GM18526 (cell line): ENCODE measurements around the gene PDCD11.

Experiments
- POLR2A ChIP-seq: IDR thresholded peaks from 3 replicates; pipeline ENCODE4 v1.6.1; 2011; ENCODE audit not compliant: insufficient read length; ENCODE audit errors: extremely low read depth

PDCD11 gene

DNA sequence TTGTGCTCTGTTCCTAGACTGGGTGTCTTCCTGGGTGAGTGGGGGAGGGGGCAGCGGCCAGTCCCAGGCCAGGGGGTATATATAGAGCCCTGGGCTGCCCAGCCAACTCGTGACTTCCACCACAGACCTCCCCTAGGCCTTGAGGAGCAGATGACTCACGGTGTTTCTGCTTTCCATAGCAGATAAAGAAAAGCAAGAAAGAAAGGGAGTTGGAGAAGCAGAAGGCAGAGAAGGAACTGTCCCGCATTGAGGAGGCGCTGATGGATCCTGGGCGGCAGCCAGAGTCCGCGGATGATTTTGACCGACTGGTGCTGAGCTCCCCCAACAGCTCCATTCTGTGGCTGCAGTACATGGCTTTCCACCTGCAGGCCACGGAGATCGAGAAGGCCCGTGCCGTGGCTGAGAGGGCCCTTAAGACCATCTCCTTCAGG, 45.6 kb downstream of the PDCD11 start:
- no peak for TF ChIP-seq POLR2A

DNA sequence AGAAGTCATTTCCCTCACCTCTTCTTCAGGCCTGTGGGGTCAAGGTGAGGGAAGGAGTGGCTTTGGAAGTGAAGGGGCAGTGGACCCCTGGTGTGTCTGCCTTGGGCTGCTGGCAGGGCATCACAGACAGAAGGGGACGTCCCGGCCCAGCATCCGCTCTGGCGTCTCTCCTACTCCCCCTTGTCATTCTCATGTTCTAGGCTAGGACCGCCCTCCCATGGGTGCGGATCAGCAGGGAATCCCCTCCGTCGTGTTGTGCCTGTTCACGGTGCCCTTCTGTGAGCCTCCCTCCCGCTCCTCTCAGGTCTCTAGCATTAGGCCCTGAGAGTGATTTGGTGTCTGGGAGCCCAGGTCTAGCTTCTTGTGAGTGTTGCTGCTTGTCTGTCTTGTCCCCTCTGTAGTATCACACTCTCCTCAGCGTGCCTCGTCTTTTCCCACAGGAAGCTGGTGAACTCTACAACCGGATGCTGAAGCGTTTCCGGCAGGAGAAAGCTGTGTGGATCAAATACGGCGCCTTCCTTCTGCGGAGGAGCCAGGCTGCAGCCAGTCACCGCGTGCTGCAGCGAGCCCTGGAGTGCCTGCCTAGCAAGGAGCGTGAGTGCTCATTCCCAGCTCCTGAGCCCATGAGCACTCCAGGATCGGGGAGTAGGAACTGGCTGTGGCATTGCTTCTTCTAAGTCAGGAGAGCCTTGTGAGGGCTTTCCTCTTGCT, 47.2 kb downstream of the PDCD11 start:
- TF ChIP-seq POLR2A: no peak

GRCh38 chr10:103444478-103444877, 48.1 kb downstream of the PDCD11 start:
- TF ChIP-seq POLR2A: no peak

DNA sequence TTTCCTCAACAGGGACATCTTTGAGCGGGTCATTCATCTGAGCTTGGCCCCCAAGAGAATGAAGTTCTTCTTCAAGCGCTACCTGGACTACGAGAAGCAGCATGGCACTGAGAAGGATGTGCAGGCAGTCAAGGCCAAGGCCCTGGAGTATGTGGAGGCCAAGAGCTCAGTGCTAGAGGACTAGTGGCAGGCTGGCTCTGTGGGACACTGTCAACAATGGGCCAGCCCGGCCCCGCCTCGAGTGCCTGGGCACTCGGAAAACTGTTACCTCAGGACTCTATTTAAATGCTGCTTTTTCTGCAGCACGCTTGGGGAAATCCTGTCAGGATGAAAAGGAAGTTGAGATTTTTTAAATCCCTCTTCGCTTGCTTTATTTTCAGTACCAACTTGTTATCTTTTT, 48.9 kb downstream of the PDCD11 start:
- no peak for TF ChIP-seq POLR2A

DNA sequence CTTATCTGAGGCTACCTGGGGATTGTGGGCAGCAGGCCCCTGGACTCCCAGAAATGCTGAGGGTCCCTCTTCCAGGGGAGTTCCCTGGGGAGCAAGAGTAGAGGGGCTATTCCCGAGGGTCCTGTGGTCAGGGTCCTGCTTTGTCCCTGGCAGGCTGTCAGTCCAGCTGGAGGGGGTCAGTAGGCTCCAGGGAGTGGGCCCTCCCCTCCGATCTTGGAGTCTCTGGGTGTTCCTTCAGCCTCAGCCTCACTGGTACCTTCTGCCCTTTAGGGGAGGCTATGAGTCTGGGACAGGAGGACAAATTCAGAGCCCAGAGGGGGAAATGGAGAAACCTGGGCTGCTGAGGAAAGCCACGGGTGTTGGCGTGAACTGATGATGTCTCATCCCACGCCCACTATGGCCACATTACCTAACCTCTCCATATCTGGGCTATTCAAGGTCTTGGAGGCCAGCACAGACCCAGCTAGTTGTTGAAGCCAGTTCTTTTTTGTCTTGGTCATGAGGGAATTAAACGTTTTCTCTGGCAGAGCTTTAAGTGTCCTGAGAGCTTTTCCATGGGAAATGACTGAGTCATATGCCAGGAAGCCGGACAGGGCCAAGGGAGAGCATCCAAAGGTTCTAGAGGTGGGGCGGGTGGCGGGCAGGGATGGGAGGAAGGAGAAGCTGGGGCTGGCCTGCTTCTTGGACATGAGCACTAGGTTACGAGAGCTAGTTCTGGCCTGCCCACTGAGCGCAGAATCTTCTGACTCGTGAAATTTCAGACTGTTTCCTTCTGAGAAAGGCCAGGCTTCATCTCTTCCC, 49.5 kb downstream of the PDCD11 start:
- no peak for TF ChIP-seq POLR2A

- no peak for TF ChIP-seq POLR2A
These were observed 50.8 kb downstream of the PDCD11 start for GRCh38 chr10:103447187-103447586.

DNA sequence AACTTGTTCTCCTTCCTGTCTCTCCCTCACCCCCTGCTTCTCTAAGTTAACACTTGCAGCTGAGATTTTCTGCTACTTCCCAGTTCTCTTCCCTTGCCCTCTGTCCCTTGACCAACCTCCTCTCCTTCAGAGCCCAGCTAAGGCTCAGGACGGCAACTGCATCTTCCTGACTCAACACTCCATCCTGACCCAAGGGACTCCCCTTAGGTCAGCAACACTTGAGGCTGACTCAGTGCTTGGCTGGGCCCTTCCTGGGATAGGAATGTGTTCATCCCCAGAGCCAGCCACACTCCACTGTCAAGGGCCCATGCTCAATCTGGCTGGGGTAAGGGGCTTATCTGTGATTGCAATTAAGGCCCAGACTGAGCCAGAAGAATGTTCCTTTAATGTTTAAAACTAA, 52.3 kb downstream of the PDCD11 start:
- no peak for TF ChIP-seq POLR2A

DNA sequence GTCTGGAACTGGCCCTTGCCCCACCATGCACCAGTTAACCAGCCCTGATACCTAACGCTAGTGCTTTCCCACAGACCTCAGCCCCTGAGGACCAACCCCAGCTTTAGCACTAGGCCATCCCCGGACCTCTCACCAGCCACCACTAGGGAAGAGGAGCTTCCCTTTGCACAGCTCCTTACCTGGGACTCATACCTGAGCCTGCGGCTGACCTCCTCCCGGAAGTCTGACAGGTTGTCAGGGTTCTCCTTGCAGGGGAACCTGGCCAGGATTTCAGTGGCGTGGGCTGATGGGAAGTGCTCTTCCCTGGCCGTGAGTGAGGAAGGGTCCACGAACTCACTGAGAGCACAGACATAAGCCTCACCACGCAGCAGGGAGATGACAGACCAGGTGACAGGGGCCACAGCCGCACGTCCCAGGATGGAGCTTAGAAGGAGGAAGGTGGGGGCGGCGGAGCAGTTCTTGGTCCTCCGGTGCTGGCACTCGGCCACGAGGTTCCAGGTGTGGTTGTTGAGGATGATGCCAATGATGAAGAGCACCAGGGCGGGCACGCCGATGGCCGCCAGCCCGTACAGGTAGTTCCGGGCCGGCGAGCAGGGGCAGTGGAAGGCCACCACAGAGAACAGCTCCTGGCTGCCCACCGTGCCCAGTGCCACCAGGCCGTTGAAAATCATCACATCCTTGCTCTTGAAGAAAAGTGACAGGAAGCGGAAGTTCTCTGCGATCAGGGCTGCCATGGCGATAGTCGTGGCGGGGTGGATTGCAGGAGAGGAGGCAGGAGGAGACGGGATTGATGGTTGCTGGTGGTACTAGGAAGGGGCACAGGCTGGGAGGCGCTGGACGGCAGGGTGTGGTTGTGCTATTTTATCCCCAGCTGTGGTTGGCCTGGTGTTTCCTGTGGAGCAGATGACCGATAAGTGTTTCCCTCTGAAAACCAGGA, 53.0 kb downstream of the PDCD11 start:
- no peak for TF ChIP-seq POLR2A

- TF ChIP-seq POLR2A: no peak
These were observed 53.8 kb downstream of the PDCD11 start for GRCh38 chr10:103450201-103450695.

DNA sequence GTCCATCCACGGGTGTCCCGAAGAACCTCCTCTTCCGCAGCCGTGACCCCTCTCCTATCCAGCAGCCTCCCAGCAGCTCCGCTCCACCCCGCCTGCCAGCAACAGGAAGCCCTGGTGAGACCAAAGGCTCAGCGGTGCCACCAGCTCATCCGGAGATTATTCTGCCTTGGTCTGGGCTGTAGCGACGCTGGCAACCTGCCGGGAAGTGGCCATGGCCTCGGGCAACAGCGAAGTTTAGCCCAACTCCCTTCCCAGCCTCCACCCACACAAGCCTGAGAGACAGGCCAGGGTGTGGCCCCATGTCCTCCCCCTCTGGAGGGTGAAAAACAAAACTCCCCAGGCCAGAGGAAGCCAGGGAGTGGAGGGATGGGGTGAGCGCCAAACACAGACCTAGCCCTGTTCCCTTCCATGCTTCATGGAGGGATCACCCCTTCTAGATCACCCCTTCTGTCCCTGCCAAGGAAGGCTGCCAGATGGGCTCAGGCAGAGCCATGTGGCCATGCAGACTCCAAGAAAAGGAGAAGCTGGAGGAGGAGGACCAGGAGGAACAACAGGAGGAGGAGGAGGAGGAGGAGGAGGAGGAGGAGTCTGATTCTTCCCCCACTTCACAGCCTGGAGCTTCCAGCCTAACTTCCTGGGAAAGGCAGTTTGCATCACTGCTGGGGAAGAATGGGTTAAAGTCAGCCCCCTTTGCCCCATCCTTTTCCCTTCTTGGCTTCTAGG, 54.8 kb downstream of the PDCD11 start:
- no peak for TF ChIP-seq POLR2A

- TF ChIP-seq POLR2A: peak; percentile 46
These were observed 55.5 kb downstream of the PDCD11 start, which contains the start of gene CALHM2 for GRCh38 chr10:103451831-103452505. CALHM2 (minus strand) TSS chr10:103452370; CDS start chr10:103449941, 2,429 bp downstream.

DNA sequence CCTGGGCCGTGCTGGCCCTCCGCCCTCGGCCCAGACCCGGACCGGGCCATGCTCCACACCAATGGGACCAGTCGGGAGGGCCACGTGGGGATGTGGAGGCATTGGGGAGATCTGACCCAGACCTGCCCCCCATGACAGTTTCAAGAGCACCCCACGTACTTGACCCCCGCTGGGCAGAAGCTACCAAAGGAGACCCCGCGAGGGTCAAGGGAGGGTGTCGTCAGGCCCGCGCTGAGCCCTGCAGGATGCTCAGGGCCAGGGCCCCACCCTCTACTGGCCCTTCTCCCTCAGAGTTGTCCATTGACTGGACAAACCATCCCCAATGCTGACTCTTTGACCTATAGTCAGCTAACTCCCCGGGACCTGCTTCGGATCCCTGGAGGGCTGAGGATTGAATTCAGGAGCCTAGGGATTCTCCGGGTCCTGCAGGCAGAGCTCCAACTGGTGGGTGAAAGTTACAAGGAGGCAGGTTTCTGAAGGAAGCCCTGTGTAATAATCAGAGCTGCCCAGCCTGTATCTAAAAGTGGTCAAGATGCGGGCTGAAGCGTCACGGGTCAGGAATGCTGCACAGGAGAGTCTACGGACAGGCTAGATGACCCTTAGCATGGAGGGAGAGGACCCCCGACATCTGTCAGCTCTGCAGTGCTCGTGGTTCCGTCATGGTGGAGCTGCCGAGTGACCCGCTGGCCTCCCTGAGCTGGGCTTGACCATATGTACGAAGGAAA, 56.2 kb downstream of the PDCD11 start:
- TF ChIP-seq POLR2A: no peak

DNA sequence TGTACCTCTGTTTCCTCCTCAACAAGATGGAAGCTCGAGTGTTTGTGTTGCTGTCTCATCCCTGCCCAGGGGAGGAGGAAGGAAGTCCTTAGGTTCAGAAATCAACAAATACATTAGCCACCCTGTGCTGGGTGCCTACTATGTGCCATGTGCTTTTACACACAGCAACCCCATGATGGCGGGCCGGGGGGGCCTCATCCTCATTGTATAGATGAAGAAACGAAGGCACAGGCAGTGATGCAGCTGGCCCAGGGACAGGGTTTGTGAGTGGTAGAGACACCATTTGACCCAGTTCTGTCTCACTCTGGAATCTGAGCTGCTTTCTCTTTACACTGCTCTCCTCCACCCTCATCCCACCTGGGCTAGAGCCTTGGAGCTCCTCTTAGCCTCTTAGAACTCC, 57.6 kb downstream of the PDCD11 start:
- TF ChIP-seq POLR2A: no peak

DNA sequence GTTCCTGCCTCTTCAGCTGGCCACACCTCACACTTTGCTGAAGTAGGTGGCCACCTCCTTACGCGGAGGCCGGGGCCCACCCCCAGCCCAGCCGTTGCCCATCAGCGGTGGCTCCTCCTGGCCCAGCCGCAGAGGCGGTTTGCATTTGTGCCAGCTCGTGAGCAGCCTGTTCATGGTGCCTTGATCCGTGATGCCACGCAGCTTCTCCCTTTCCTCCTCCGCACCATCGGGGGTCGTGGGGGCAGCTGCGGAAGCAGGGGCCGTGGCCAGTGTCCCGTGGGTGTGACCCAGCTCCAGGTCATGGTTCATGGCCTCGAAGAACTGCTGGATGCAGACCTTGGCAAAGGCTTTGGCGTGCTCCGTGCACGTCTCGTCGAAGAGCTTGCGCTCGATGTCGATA, 58.8 kb downstream of the PDCD11 start:
- TF ChIP-seq POLR2A: no peak
